ENCODE results near the gene ITGA3.

Gene ITGA3

GRCh38 chr17:50046179-50046578, 9.7 kb upstream of the ITGA3 start:
- TF ChIP-seq, protein P1, sequence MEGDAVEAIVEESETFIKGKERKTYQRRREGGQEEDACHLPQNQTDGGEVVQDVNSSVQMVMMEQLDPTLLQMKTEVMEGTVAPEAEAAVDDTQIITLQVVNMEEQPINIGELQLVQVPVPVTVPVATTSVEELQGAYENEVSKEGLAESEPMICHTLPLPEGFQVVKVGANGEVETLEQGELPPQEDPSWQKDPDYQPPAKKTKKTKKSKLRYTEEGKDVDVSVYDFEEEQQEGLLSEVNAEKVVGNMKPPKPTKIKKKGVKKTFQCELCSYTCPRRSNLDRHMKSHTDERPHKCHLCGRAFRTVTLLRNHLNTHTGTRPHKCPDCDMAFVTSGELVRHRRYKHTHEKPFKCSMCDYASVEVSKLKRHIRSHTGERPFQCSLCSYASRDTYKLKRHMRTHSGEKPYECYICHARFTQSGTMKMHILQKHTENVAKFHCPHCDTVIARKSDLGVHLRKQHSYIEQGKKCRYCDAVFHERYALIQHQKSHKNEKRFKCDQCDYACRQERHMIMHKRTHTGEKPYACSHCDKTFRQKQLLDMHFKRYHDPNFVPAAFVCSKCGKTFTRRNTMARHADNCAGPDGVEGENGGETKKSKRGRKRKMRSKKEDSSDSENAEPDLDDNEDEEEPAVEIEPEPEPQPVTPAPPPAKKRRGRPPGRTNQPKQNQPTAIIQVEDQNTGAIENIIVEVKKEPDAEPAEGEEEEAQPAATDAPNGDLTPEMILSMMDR (conservative IDR thresholded peaks at IDR 0.05; ENCODE audit: low read depth, low read length): no peak

DNA sequence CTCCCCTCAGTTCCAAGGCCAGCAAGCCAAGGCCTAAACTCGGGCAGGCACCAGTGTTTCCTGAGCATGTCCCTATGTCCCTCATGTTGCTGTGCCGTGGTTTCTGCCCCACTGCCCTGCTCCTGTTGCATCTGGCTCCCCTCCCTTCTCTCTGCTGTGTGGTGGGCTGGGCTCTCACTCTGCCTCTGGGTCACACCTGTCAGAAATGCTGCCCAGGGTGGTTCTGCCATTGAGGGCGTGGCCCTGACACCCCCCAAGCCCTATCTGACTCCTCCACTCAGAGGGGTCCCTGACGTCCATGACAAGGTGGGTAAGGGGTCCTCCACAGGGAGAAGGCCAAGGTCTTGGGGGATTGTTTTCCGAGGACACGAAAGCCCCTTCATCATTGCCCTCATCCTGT, 9.2 kb upstream of the ITGA3 start:
- Histone ChIP-seq H3K4me1 (ENCODE audit: low read depth, poor library complexity, severe bottlenecking) (peaks cover 8% of the 10 kb centered on the region), H3K27me3 (ENCODE audit: insufficient read depth, low read depth) (peaks cover 20% of the 10 kb centered on the region; the same call in 1 of the 2 replicates), H3K4me2 (no peak overlapping the region), H3K9ac (no peak overlapping the region), H2AFZ (ENCODE audit: low read depth) (no peak overlapping the region), H3K4me3 (IDR thresholded peaks at IDR 0.05; ENCODE audit: insufficient read depth, low read depth, low read length) (no peak overlapping the region), H4K20me1 (ENCODE audit: insufficient read depth) (no peaks in the 10 kb centered on the region), H3K79me2 (ENCODE audit: insufficient read depth, low read depth) (no peaks in the 10 kb centered on the region), H3K27ac (no peak overlapping the region), H3K36me3 (ENCODE audit: insufficient read depth) (no peaks in the 10 kb centered on the region)
- TF ChIP-seq, protein P1 (conservative IDR thresholded peaks at IDR 0.05; ENCODE audit: low read depth, low read length): no peak

More at GRCh38 chr17:50046179-50046578, 9.7 kb upstream of the ITGA3 start:
- no peaks in the 10 kb centered on the region for H3K79me2 ChIP-seq (ENCODE audit: insufficient read depth, low read depth)
- no peak overlapping the region for H3K27ac ChIP-seq
- H2AFZ ChIP-seq (ENCODE audit: low read depth): no peak overlapping the region
- peaks cover 20% of the 10 kb centered on the region; the same call in 1 of the 2 replicates for H3K27me3 ChIP-seq (ENCODE audit: insufficient read depth, low read depth)
- peaks cover 5% of the 10 kb centered on the region for H3K4me1 ChIP-seq (ENCODE audit: low read depth, poor library complexity, severe bottlenecking)
- H3K36me3 ChIP-seq (ENCODE audit: insufficient read depth): no peaks in the 10 kb centered on the region
- no peak overlapping the region for H3K4me2 ChIP-seq
- H4K20me1 ChIP-seq (ENCODE audit: insufficient read depth): no peaks in the 10 kb centered on the region
- H3K9ac ChIP-seq: no peak overlapping the region
- no peak overlapping the region for H3K4me3 ChIP-seq (IDR thresholded peaks at IDR 0.05; ENCODE audit: insufficient read depth, low read depth, low read length)

- no peaks in the 10 kb centered on the region for H4K20me1 ChIP-seq (ENCODE audit: insufficient read depth)
- H3K27ac ChIP-seq: no peak overlapping the region
- H3K4me2 ChIP-seq: no peak overlapping the region
- H2AFZ ChIP-seq (ENCODE audit: low read depth): no peak overlapping the region
- H3K79me2 ChIP-seq (ENCODE audit: insufficient read depth, low read depth): no peaks in the 10 kb centered on the region
- H3K4me3 ChIP-seq (IDR thresholded peaks at IDR 0.05; ENCODE audit: insufficient read depth, low read depth, low read length): no peak overlapping the region
- peaks cover 20% of the 10 kb centered on the region; the same call in 1 of the 2 replicates for H3K27me3 ChIP-seq (ENCODE audit: insufficient read depth, low read depth)
- no peaks in the 10 kb centered on the region for H3K36me3 ChIP-seq (ENCODE audit: insufficient read depth)
- peaks cover 8% of the 10 kb centered on the region for H3K4me1 ChIP-seq (ENCODE audit: low read depth, poor library complexity, severe bottlenecking)
- TF ChIP-seq, protein P1 (conservative IDR thresholded peaks at IDR 0.05; ENCODE audit: low read depth, low read length): no peak
- H3K9ac ChIP-seq: no peak overlapping the region
Measured at GRCh38 chr17:50047083-50047482, 8.8 kb upstream of the ITGA3 start.

DNA sequence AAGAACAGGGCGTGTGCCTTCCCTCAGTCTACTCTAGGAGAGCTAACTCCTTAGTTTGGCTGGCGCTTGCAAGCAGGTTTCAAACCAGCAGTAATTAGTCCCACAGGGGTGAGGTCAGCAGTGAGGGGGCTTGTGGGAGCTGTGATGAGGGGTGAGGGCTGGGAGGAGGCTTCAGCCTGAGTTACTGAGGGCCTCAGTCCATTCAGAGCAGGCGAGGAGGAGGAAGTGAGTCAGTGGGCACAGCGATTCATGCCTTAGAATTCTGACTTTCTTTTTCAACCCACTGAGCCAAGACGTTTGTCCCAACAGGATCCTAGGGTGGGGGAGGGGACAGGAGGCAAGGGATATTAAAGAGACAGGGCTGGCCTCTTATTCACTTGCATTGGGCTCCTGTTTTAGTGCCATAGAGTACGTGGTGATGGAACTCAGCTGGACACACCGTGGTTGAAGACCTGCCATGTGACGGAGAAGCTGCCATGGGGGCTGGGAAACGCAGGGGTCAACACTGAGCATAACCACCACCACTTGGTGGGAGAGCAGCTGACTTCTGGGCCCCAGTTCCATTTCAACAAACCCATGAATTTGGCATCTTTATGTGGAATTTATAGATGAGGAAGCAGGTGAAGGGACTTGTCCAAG, 8.3 kb upstream of the ITGA3 start:
- Histone ChIP-seq H4K20me1 (ENCODE audit: insufficient read depth) (no peaks in the 10 kb centered on the region), H3K36me3 (ENCODE audit: insufficient read depth) (no peaks in the 10 kb centered on the region), H3K27ac (no peak overlapping the region), H3K79me2 (ENCODE audit: insufficient read depth, low read depth) (no peaks in the 10 kb centered on the region), H3K9ac (no peak overlapping the region), H3K4me2 (no peak overlapping the region), H3K4me1 (ENCODE audit: low read depth, poor library complexity, severe bottlenecking) (peaks cover 8% of the 10 kb centered on the region), H3K27me3 (ENCODE audit: insufficient read depth, low read depth) (peaks cover 20% of the 10 kb centered on the region; the same call in 1 of the 2 replicates), H2AFZ (ENCODE audit: low read depth) (no peak overlapping the region), H3K4me3 (IDR thresholded peaks at IDR 0.05; ENCODE audit: insufficient read depth, low read depth, low read length) (no peak overlapping the region)
- TF ChIP-seq, protein P1 (conservative IDR thresholded peaks at IDR 0.05; ENCODE audit: low read depth, low read length): no peak
